ENCODE measurements around the gene AP5S1. TPM values are rescaled to one million over a fixed set of nuclear protein-coding genes. Genes with fewer than 3 reads are reported as not detected.

AP5S1 gene
- total and polyA plus RNA-seq, 2 of the 13 experiments (the other 11 are each of a cell fraction or from before 2014, with no cell fraction given): 7.9 to 23.2 TPM

GRCh38 chr20:3846740-3847428, 26.5 kb downstream of the AP5S1 start, which contains the start of gene MAVS (continued):
- 0 out of 2 replicates have a peak, but pooled peaks have one; percentile 38 for TF ChIP-seq PPARG (CRISPR knock-in tag; conservative IDR thresholded peaks at IDR 0.05)
- TF ChIP-seq HNRNPLL (IDR thresholded peaks at IDR 0.05; ENCODE audit: low read depth, low read length, poor library complexity, severe bottlenecking): peak; percentile 88
- peak; percentile 97 for TF ChIP-seq ZNF589 (CRISPR knock-in tag; conservative IDR thresholded peaks at IDR 0.05)
- TF ChIP-seq ZFP82 (CRISPR knock-in tag; IDR thresholded peaks at IDR 0.05; ENCODE audit: borderline replicate concordance): peak; percentile 100
- TF ChIP-seq PHF20 (CRISPR knock-in tag; IDR thresholded peaks at IDR 0.05): peak; percentile 79
- TF ChIP-seq NR0B2 (CRISPR knock-in tag; IDR thresholded peaks at IDR 0.05): no peak; the same call in 1 of the 2 replicates
- no peak for TF ChIP-seq NPAS2 (CRISPR knock-in tag; IDR thresholded peaks at IDR 0.05; ENCODE audit: borderline replicate concordance)
- no peak; the same call in 1 of the 2 replicates for TF ChIP-seq ZBTB3 (CRISPR knock-in tag; IDR thresholded peaks at IDR 0.05; ENCODE audit: borderline replicate concordance, low read depth)
- peak; percentile 60 for TF ChIP-seq BCL6 (CRISPR knock-in tag; IDR thresholded peaks at IDR 0.05)
- TF ChIP-seq ZNF850 (CRISPR knock-in tag; conservative IDR thresholded peaks at IDR 0.05): peak; percentile 90; the same call in 1 of the 2 replicates
- TF ChIP-seq CBX2 (IDR thresholded peaks at IDR 0.05; ENCODE audit: low read depth, low read length): no peak
- no peak for TF ChIP-seq CBX2 (CRISPR knock-in tag; IDR thresholded peaks at IDR 0.05; ENCODE audit: low read depth)
- TF ChIP-seq SMYD3 (CRISPR knock-in tag; IDR thresholded peaks at IDR 0.05): peak; percentile 88; the same call in 1 of the 2 replicates
- no peak for TF ChIP-seq ZNF737 (CRISPR knock-in tag; IDR thresholded peaks at IDR 0.05; ENCODE audit: borderline replicate concordance)
- TF ChIP-seq, protein P1, sequence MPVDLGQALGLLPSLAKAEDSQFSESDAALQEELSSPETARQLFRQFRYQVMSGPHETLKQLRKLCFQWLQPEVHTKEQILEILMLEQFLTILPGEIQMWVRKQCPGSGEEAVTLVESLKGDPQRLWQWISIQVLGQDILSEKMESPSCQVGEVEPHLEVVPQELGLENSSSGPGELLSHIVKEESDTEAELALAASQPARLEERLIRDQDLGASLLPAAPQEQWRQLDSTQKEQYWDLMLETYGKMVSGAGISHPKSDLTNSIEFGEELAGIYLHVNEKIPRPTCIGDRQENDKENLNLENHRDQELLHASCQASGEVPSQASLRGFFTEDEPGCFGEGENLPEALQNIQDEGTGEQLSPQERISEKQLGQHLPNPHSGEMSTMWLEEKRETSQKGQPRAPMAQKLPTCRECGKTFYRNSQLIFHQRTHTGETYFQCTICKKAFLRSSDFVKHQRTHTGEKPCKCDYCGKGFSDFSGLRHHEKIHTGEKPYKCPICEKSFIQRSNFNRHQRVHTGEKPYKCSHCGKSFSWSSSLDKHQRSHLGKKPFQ (CRISPR knock-in tag; IDR thresholded peaks at IDR 0.05; ENCODE audit: insufficient replicate concordance): peak; percentile 96
- peak; percentile 88; the same call in 1 of the 2 replicates for TF ChIP-seq TOE1 (CRISPR knock-in tag; IDR thresholded peaks at IDR 0.05)
- TF ChIP-seq ELF3 (CRISPR knock-in tag; IDR thresholded peaks at IDR 0.05): peak; percentile 83
- no peak for TF ChIP-seq NFKBIZ (CRISPR knock-in tag; IDR thresholded peaks at IDR 0.05)
- peak; percentile 99 for TF ChIP-seq DRAP1 (CRISPR knock-in tag; IDR thresholded peaks at IDR 0.05)
- peak; percentile 37 for TF ChIP-seq SIX1 (CRISPR knock-in tag; IDR thresholded peaks at IDR 0.05; ENCODE audit: borderline replicate concordance)
- peak; percentile 88 for TF ChIP-seq MYC (CRISPR knock-in tag; IDR thresholded peaks at IDR 0.05; ENCODE audit: borderline replicate concordance)
- TF ChIP-seq, protein P2, sequence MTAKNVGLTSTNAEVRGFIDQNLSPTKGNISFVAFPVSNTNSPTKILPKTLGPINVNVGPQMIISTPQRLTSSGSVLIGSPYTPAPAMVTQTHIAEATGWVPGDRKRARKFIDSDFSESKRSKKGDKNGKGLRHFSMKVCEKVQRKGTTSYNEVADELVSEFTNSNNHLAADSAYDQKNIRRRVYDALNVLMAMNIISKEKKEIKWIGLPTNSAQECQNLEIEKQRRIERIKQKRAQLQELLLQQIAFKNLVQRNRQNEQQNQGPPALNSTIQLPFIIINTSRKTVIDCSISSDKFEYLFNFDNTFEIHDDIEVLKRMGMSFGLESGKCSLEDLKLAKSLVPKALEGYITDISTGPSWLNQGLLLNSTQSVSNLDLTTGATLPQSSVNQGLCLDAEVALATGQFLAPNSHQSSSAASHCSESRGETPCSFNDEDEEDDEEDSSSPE (CRISPR knock-in tag; IDR thresholded peaks at IDR 0.05): peak; percentile 61
- peak; percentile 70 for TF ChIP-seq ZNF263 (CRISPR knock-in tag; IDR thresholded peaks at IDR 0.05)
- TF ChIP-seq SATB2 (CRISPR knock-in tag; IDR thresholded peaks at IDR 0.05): peak; percentile 89
- TF ChIP-seq, protein P3, sequence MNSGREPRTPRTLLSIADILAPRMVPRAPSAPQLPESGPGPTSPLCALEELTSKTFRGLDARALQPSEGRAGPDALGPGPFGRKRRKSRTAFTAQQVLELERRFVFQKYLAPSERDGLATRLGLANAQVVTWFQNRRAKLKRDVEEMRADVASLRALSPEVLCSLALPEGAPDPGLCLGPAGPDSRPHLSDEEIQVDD (CRISPR knock-in tag; IDR thresholded peaks at IDR 0.05; ENCODE audit: borderline replicate concordance): peak; percentile 81
- peak; percentile 91 for TF ChIP-seq ZNF552 (CRISPR knock-in tag; IDR thresholded peaks at IDR 0.05; ENCODE audit: borderline replicate concordance)
- TF ChIP-seq ARNT2 (CRISPR knock-in tag; IDR thresholded peaks at IDR 0.05; ENCODE audit: low read depth): no peak; the same call in 1 of the 2 replicates

All from HepG2 (cell line).